ENCODE data around the gene NQO1.

DNA sequence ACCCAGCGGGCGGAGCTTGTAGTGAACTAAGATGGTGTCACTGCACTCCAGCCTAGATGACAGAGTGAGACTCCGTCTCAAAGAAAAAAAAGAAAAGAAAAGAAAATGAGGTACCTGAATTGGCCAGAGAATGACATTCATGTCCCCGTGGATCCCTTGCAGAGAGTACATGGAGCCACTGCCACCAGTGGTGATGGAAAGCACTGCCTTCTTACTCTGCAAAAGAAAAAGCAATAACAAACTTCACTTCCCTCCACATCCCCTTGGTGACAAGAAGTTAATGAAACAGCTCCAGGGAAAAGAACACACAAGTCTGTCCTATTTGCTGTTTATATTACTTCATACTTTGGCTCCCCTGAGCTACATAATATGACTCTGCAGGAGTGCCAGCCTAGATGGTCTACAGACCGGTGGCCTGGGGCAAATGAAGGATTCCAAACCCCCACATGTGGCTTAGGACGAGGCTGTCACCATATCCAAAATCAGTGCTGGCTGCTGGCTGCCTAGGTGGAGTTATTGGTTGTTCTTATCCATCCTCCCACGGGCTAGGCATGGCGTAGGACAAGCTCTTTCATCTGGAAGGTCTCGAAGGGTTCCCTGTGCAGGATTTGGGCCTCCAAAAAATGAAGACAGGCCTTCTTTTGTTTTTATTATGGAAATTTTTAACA, 13.3 kb downstream of the NQO1 start:
- TF ChIP-seq, protein P1, sequence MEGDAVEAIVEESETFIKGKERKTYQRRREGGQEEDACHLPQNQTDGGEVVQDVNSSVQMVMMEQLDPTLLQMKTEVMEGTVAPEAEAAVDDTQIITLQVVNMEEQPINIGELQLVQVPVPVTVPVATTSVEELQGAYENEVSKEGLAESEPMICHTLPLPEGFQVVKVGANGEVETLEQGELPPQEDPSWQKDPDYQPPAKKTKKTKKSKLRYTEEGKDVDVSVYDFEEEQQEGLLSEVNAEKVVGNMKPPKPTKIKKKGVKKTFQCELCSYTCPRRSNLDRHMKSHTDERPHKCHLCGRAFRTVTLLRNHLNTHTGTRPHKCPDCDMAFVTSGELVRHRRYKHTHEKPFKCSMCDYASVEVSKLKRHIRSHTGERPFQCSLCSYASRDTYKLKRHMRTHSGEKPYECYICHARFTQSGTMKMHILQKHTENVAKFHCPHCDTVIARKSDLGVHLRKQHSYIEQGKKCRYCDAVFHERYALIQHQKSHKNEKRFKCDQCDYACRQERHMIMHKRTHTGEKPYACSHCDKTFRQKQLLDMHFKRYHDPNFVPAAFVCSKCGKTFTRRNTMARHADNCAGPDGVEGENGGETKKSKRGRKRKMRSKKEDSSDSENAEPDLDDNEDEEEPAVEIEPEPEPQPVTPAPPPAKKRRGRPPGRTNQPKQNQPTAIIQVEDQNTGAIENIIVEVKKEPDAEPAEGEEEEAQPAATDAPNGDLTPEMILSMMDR (IDR thresholded peaks at IDR 0.05; ENCODE audit: insufficient read depth, low read length) = no peak
- TF ChIP-seq GABPA (IDR thresholded peaks at IDR 0.05; ENCODE audit: low read depth) (no peak), SPI1 (IDR thresholded peaks at IDR 0.05; ENCODE audit: borderline replicate concordance, low read depth) (no peak), POLR2AphosphoS5 (IDR thresholded peaks at IDR 0.05; ENCODE audit: low read depth) (no peak), REST (IDR thresholded peaks at IDR 0.05; ENCODE audit: insufficient replicate concordance, low read depth) (no peak)
